Tongue (tissue), 2 donors: ENCODE results near the gene RNU1-1. TPM values are rescaled to one million over a fixed set of nuclear protein-coding genes. Genes with fewer than 3 reads are reported as not detected.

Experiments
- small RNA-seq: library from RNA; depleted of rRNA; stranded (forward); fragments of <200 nt; gene quantifications from one replicate; pipeline ENCODE3, GENCODE V24; 2014; ENCODE audit warnings: low replicate concordance
- total RNA-seq: library from RNA; depleted of rRNA; stranded (reverse); fragments of >200 nt; gene quantifications from one replicate; pipeline ENCODE4 v1.2.3, GENCODE V29; 2014

RNU1-1 gene
- total RNA-seq, 1 donor from 2014 or later = under 0.01 TPM

Small RNA genes within 50 kb of the gene (small RNA-seq; reads per million reads assigned to genes)
- 0.05 reads per million for gene RNU1-1
- gene RNU1-6P = not detected

Other genes with a start within 250 kb of the RNU1-1 start
- gene FBXO42, start 161.8 kb downstream of the RNU1-1 start, total RNA-seq = 19.9 TPM
- 24.1 TPM for gene SZRD1, start 147.0 kb downstream of the RNU1-1 start, total RNA-seq
- not detected for gene SPATA21, start 76.9 kb downstream of the RNU1-1 start, total RNA-seq
- 41.2 TPM for gene NECAP2, start 73.6 kb downstream of the RNU1-1 start, total RNA-seq
- 173 TPM for gene NBPF1, start 99.3 kb upstream of the RNU1-1 start, total RNA-seq
- under 0.01 TPM for gene RNU1-3, start 152.7 kb upstream of the RNU1-1 start, total RNA-seq
- gene RNU1-4, start 226.2 kb upstream of the RNU1-1 start, total RNA-seq = under 0.01 TPM